ENCODE results near the gene ZBTB42. TPM values are rescaled to one million over a fixed set of nuclear protein-coding genes. Genes with fewer than 3 reads are reported as not detected.
A peak's percentile ranks its signal among the peaks of the same experiment; 100 is the strongest.

The ZBTB42 gene
- total RNA-seq, 1 donor from 2014 or later, result 6.9 TPM

DNA sequence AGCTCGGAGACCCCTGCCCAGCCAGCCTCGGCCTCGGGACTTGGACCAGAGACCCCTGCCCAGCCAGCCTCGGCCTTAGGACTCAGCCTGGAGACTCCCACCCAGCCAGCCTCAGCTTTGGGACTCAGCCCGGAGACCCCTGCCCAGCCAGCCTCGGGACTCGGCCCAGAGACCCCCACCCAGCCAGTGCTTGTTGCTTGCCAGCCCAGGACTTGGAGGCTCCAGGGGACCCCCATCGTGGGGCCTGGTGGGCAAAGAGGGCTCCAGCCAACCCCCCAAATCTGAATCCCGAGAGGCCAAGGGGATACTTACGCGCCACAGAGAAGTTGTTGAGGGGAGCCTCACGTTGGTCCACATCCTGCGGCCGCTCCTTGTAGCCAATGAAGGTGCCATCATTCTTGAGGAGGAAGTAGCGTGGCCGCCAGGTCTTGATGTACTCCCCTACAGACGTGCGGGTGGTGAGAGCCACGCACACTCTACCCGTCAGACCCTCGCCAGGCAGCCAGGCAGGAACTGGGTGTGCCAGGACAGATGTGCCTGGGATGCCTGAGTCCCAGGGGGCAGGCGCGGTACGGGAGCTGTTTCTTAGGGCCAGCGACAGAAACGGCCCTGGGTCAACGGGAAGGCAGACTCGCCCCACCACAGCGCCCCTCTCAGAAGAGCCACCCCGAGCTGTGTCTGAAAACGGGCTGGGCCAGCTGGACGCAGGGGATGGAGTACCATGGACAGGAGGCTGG, 21.0 kb upstream of the ZBTB42 start:
- Histone ChIP-seq H3K4me1 (ENCODE audit: insufficient read depth, low read length) (no peaks in the 10 kb centered on the region), H2AFZ (ENCODE audit: low read depth, low read length) (no peak overlapping the region), H3K4me2 (ENCODE audit: low read length) (no peak overlapping the region), H3K9ac (ENCODE audit: low read length) (no peak overlapping the region), H3K79me2 (ENCODE audit: insufficient read depth, low read length) (peaks cover 28% of the 10 kb centered on the region), H3K27ac (ENCODE audit: low read depth, low read length) (no peak overlapping the region), H3K4me3 (ENCODE audit: insufficient read depth, low read depth, low read length) (no peak overlapping the region), H3K9me3 (ENCODE audit: insufficient read depth, low read depth, low read length) (no peaks in the 10 kb centered on the region), H3K27me3 (ENCODE audit: insufficient read depth, low read length) (no peaks in the 10 kb centered on the region), H3K36me3 (ENCODE audit: insufficient read depth, low read length) (no peaks in the 10 kb centered on the region), H4K20me1 (ENCODE audit: insufficient read depth, low read length) (peaks cover 79% of the 10 kb centered on the region)
- Mint-ChIP-seq H3K4me3 (ENCODE audit: unreplicated experiment) (no peak overlapping the region), H3K27me3 (ENCODE audit: low read depth, unreplicated experiment) (no peaks in the 10 kb centered on the region), H3K27ac (ENCODE audit: unreplicated experiment) (no peak overlapping the region), H3K9me3 (ENCODE audit: unreplicated experiment) (no peaks in the 10 kb centered on the region), H3K36me3 (ENCODE audit: low read depth, unreplicated experiment) (peaks cover 4% of the 10 kb centered on the region), H3K4me1 (ENCODE audit: low read depth, unreplicated experiment) (no peaks in the 10 kb centered on the region)
- no peak for TF ChIP-seq EZH2 (IDR thresholded peaks at IDR 0.05; ENCODE audit: insufficient read depth, low read length)
- TF ChIP-seq, protein P1, sequence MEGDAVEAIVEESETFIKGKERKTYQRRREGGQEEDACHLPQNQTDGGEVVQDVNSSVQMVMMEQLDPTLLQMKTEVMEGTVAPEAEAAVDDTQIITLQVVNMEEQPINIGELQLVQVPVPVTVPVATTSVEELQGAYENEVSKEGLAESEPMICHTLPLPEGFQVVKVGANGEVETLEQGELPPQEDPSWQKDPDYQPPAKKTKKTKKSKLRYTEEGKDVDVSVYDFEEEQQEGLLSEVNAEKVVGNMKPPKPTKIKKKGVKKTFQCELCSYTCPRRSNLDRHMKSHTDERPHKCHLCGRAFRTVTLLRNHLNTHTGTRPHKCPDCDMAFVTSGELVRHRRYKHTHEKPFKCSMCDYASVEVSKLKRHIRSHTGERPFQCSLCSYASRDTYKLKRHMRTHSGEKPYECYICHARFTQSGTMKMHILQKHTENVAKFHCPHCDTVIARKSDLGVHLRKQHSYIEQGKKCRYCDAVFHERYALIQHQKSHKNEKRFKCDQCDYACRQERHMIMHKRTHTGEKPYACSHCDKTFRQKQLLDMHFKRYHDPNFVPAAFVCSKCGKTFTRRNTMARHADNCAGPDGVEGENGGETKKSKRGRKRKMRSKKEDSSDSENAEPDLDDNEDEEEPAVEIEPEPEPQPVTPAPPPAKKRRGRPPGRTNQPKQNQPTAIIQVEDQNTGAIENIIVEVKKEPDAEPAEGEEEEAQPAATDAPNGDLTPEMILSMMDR (IDR thresholded peaks at IDR 0.05; ENCODE audit: insufficient read depth, low read depth, low read length), result no peak
- FAIRE-seq (no peak), DNase-seq (ENCODE audit: low read depth) (no peak)

DNA sequence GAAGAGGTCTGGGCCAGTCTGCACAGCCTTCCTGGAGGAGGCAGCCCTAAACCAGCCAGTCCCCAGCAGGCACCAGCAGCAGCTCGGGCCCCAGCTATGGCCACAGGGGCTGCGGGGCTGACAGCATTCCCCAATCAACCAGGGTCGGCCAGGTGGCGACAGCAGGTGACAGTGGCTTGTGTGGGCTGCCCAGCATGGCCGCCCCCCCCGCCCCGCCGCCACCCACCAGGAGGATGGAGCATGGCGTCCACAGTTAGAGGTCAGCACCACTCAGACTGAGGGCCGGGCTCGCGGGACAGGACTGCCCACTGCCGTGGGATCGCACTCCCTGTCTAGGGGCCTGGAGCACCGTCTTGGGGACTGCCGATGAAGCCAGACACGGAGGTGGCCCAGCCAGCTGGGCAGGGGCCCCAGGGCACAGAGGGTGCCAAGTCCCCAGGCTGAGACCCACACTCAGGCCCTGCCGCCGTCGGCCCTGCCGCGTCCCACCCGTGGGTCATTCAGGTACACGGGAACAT, 20.3 kb upstream of the ZBTB42 start:
- Histone ChIP-seq H3K4me3 (ENCODE audit: insufficient read depth, low read depth, low read length) (no peak overlapping the region), H3K27me3 (ENCODE audit: insufficient read depth, low read length) (no peaks in the 10 kb centered on the region), H3K27ac (ENCODE audit: low read depth, low read length) (no peak overlapping the region), H4K20me1 (ENCODE audit: insufficient read depth, low read length) (peaks cover 86% of the 10 kb centered on the region), H3K36me3 (ENCODE audit: insufficient read depth, low read length) (no peaks in the 10 kb centered on the region), H3K4me1 (ENCODE audit: insufficient read depth, low read length) (no peaks in the 10 kb centered on the region), H3K9ac (ENCODE audit: low read length) (no peak overlapping the region), H3K4me2 (ENCODE audit: low read length) (no peak overlapping the region), H2AFZ (ENCODE audit: low read depth, low read length) (no peak overlapping the region), H3K9me3 (ENCODE audit: insufficient read depth, low read depth, low read length) (no peaks in the 10 kb centered on the region), H3K79me2 (ENCODE audit: insufficient read depth, low read length) (peaks cover 34% of the 10 kb centered on the region)
- Mint-ChIP-seq H3K36me3 (ENCODE audit: low read depth, unreplicated experiment) (peaks cover 4% of the 10 kb centered on the region), H3K27me3 (ENCODE audit: low read depth, unreplicated experiment) (no peaks in the 10 kb centered on the region), H3K4me3 (ENCODE audit: unreplicated experiment) (no peak overlapping the region), H3K9me3 (ENCODE audit: unreplicated experiment) (no peaks in the 10 kb centered on the region), H3K27ac (ENCODE audit: unreplicated experiment) (peak overlapping the region; percentile 66), H3K4me1 (ENCODE audit: low read depth, unreplicated experiment) (no peaks in the 10 kb centered on the region)
- TF ChIP-seq, protein P1 (IDR thresholded peaks at IDR 0.05; ENCODE audit: insufficient read depth, low read depth, low read length), result no peak
- no peak for TF ChIP-seq EZH2 (IDR thresholded peaks at IDR 0.05; ENCODE audit: insufficient read depth, low read length)
- DNase-seq (ENCODE audit: low read depth) (no peak), FAIRE-seq (no peak)

Data from astrocyte (in vitro differentiated cells and primary cell).